ENCODE results near the gene SPTBN5.

- TF ChIP-seq EZH2phosphoT487 (IDR thresholded peaks at IDR 0.05; ENCODE audit: unreplicated experiment) (no peak), CTCF (conservative IDR thresholded peaks at IDR 0.05; ENCODE audit: low read depth in 2 of 2) (no peak), REST (IDR thresholded peaks at IDR 0.05; ENCODE audit: unreplicated experiment) (no peak), CREB1 (CRISPR knock-in tag; IDR thresholded peaks at IDR 0.05; ENCODE audit: low read depth) (no peak), EZH2 (IDR thresholded peaks at IDR 0.05; ENCODE audit: low read depth, unreplicated experiment) (no peak), JUNB (IDR thresholded peaks at IDR 0.05; ENCODE audit: unreplicated experiment) (no peak), POLR2AphosphoS5 (IDR thresholded peaks at IDR 0.05; ENCODE audit: low read depth) (no peak), NANOG (IDR thresholded peaks at IDR 0.05; ENCODE audit: borderline replicate concordance) (no peak), ZNF114 (CRISPR knock-in tag; IDR thresholded peaks at IDR 0.05) (no peak), ZNF462 (CRISPR knock-in tag; IDR thresholded peaks at IDR 0.05) (no peak), STAT1 (IDR thresholded peaks at IDR 0.05; ENCODE audit: unreplicated experiment) (no peak), ZNF331 (CRISPR knock-in tag; IDR thresholded peaks at IDR 0.05; ENCODE audit: low read depth) (no peak)
These were observed 12.8 kb upstream of the SPTBN5 start for GRCh38 chr15:41906608-41907007.
